GM18511 (cell line): ENCODE data around the gene ALPK1.
"Not testable (repeated sequence)": the region's sequence is repeated elsewhere in the genome, so short reads cannot be mapped to it uniquely, and the experiment has no call there.

ENCODE experiments used
- ATAC-seq: cut with Tn5 transposase; IDR thresholded peaks from one replicate; pipeline ENCODE4 v1.9.1; 2021; ENCODE audit warnings: mild to moderate bottlenecking, moderate library complexity; ENCODE audit not compliant: unreplicated experiment

Gene ALPK1

DNA sequence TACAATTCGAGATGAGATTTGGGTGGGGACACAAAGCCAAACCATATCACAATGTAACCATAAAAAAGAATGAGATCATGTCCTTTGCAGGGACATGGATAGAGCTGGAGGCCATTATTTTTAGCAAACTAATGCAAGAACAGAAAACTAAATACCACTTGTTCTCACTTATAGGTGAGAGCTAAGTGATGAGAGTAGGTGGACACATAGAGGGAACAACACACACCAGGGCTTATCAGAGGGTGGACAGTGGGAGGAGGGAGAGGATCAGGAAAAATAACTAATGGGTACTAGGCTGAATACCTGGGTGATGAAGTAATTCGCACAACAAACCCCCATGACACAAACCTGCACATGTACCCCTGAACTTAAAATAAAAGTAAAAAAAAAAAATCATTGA, 145.1 kb downstream of the ALPK1 start:
- ATAC-seq: not testable (repeated sequence)

DNA sequence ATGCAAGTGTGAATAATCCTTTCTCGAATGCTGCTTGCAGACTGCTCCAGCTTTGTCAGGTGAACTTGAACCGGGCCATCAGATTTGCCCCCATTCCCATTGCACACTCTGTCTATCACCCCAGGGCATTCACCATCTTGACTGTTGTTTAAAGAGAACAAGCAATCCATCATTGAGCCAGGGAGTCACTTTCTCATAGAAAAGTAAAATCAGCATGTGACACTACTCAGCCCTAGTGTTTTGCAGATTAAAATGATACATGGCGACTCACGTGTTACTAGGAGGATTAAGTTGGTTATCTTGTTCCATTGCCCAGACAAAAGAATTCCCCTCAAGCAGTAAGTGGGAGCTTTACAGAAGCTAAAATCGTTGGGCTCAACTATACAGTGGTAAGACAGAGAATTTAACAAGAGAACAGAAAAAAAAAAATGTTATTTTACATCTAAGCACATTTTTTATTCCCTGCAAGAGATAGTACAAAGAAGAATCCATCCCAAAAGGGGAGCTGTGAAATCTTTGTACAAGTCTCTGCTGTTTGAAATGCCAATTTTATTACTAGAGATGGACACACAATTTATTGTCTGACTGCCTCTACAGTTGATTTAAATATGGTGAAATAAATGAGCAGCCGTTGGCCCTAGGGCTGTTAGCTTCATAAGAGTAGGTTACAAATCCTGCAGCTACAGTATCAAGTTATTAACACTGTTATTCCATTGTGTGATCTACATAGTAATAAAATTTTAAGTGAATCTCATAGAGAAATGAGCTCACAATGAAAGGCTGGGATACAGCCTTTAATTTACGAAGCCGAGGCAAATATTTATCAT, 151.3 kb downstream of the ALPK1 start:
- ATAC-seq: no peak

DNA sequence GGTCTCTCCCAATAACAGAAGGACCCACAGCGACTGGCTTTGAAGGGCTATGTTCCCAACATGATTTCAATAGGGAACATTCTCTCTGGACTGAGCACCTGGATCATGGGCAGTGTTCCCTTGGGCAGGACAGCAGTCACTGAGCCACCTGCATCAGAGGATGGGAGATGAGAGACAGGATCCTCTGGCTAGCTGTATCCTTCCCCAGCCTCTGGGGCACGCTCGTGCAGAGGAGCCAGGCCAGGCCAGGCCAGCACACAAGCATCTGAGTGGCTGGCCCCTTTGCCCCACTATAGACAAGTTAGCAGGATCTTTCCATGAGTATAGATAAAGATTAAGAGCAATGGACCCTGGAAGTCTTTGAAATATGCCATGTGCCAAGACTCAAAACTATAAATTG, 152.5 kb downstream of the ALPK1 start:
- no peak for ATAC-seq

DNA sequence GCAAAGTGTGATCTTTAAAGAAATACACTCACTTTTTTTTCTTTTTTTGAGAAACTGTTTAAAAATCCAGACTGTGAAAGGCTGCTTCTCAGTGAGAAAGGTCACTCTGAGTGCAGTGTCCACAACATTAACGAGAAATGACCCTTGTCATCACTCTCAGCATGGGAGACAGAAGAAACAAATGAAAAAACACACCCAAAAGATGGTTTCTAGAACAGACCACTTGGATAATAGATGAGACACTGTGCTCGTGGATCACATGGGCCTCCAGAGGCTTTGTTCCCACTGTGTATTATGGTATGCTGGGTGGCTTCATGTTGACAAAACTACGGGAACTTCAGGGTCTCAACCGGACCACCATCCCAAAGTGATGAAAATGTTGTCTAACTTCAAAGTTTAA, 153.9 kb downstream of the ALPK1 start:
- no peak for ATAC-seq

DNA sequence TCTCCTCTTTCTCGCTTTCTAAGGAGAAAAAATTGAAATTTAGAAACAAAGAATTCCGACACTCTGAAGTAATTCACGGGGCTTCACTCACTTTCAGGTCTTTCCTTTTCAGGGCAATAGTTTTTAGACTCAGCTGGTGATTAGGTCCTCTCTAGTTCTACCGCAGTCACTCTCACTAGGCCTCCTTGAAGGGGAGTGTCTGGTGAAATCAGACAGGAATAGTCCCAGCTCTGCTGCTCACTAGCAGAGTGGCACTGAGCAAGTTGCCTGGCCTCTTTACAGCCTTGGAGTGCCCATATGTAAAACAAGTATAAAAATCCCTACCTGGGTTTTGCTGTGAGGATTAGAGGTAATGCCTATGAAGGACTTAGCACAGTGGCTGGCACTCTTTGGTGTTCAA, 154.7 kb downstream of the ALPK1 start:
- no peak for ATAC-seq

DNA sequence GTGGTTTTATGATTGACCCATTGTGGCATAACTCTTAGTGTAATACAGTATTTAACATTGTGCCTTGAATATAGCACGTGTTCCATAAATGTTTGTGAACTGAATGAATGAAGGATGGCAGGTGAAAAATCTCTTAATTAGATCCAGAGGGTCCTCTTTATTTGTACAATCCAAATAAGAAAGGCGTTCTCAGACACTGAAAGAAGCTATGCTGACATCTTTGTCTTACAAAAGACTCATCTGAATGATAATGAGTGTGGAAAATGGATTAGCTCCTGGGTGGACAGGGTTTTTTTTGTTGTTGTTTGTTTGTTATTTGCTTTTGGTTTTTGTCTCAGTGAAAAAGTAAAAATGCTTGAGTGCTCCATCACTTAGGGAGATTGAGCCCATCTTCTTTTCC, 156.2 kb downstream of the ALPK1 start:
- no peak for ATAC-seq

DNA sequence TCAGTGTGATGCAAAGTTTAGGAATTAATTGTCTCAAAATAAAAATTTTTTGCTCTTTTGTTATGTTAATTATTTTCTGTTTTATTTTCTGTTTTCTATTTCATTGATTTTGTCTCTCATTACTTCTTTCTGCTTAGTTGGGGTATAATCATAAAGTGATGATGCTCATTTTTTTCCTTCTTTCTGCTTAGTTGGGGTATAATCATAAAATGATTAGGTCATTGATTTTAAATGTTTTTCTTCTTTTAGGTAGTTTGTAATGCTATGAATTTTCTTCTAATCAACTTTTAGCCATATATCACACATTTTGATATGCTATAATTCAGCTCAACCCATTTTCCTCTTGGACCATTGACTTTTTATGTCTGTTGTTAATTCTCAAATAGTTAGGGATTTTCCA, 175.1 kb downstream of the ALPK1 start:
- no peak for ATAC-seq

DNA sequence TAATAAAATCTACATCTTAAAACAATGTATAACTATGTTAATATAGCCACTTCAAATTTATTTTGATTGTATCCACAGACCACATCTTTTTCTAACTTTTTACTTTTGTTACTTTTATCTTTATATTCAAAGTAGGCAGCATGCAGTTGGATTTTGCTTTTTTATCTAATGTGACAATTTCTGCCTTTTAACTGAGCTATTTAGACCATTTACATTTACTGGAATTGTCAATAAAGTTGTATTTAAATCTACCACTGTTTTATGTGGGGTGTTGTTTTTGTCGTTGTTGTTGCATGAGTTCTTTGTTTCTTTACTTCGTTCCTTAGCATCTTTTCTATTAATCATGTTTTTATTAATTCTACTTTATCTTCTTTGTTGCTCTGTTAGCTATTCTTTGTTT, 176.8 kb downstream of the ALPK1 start:
- ATAC-seq: no peak

DNA sequence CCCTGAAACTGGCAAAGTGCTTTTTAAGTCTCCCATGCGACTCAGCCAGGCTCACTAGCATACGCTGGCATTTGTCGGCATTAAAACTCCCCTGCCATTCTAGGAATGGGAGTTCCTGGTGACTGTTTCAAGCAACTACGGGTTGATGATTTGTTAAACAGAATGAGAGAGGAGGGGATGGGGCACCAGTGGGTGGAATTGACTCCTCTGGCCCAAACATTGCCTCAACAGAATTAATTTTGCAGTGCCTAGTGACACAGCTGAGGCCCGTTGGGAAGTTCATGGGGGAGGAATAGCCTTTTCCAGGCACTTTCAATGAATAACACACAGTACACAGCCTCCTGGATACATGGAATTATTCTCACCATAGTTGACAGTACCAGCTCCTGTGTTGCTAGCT, 188.8 kb downstream of the ALPK1 start:
- no peak for ATAC-seq

DNA sequence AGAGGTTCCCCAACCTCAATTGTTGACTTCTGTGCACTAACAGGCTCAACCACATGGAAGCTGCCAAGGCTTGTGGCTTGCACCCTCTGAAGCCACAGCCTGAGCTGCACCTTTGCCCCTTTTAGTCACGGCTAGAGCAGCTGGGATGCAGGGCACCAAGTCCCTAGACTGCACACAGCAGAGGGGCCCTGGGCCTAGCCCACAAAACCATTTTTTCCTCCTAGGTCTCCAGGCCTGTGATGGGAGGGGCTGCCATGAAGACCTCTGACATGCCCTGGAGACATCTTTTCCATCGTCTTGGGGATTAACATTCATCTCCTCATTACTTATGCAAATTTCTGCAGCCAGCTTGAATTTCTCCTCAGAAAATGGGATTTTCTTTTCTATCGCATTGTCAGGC, 193.6 kb downstream of the ALPK1 start:
- ATAC-seq: not testable (repeated sequence)
